GM20000 (cell line): ENCODE data around the gene C2CD5.

Source experiments
- DNase-seq: peaks from one replicate; pipeline ENCODE4 v3.0.0; 2012; ENCODE audit warnings: low spot score
- TF ChIP-seq, protein P1 (sequence below): IDR thresholded peaks from 2 replicates; pipeline ENCODE4 v1.5.1; 2012; ENCODE audit warnings: mild to moderate bottlenecking, control low read depth; ENCODE audit errors: extremely low read depth, missing control alignments

C2CD5 gene

DNA sequence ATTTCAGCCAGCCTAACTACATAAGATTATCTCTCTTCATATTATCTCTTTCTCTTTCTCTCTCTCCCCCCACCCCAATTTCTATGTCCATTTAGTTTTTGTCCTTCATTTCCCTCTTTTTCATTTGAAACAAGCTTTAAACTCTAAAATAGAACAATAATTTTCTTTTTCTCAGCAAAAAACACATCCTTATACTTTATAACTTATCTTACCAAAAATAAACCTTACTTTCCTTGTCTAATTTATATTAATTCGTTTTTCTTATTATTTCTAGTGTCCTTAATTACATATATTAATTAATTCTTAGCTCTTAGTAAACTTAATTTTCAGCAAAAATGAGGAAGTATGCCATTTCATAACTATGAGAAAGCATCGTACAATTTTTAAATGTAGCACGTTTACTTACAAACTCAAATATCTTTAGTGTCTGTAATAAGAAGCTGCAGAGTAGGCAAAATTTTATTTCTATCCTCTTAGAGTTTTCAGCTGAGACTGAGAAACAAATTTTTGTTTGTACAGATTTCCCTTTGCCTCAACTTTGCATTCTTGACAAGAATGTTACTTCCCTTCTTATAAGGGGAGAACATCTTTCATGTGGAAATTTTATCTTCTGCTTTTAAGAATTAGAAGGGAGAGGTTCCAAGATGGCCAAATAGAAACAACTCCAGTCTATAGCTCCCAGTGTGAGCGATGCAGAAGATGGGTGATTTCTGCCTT, 144.7 kb downstream of the C2CD5 start:
- TF ChIP-seq, protein P1, sequence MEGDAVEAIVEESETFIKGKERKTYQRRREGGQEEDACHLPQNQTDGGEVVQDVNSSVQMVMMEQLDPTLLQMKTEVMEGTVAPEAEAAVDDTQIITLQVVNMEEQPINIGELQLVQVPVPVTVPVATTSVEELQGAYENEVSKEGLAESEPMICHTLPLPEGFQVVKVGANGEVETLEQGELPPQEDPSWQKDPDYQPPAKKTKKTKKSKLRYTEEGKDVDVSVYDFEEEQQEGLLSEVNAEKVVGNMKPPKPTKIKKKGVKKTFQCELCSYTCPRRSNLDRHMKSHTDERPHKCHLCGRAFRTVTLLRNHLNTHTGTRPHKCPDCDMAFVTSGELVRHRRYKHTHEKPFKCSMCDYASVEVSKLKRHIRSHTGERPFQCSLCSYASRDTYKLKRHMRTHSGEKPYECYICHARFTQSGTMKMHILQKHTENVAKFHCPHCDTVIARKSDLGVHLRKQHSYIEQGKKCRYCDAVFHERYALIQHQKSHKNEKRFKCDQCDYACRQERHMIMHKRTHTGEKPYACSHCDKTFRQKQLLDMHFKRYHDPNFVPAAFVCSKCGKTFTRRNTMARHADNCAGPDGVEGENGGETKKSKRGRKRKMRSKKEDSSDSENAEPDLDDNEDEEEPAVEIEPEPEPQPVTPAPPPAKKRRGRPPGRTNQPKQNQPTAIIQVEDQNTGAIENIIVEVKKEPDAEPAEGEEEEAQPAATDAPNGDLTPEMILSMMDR = no peak
- no peak for DNase-seq
